SH-SY5Y (cell line): ENCODE measurements around the gene RUNX3.

ENCODE experiments used
- GATA2 ChIP-seq: IDR thresholded peaks from 2 replicates; pipeline ENCODE4 v1.6.1; 2011; ENCODE audit warnings: mild to moderate bottlenecking, low read depth, low read length
- GATA3 ChIP-seq: IDR thresholded peaks from 2 replicates; pipeline ENCODE4 v1.6.1; 2011; ENCODE audit warnings: low read depth, mild to moderate bottlenecking, low read length, moderate library complexity

DNA sequence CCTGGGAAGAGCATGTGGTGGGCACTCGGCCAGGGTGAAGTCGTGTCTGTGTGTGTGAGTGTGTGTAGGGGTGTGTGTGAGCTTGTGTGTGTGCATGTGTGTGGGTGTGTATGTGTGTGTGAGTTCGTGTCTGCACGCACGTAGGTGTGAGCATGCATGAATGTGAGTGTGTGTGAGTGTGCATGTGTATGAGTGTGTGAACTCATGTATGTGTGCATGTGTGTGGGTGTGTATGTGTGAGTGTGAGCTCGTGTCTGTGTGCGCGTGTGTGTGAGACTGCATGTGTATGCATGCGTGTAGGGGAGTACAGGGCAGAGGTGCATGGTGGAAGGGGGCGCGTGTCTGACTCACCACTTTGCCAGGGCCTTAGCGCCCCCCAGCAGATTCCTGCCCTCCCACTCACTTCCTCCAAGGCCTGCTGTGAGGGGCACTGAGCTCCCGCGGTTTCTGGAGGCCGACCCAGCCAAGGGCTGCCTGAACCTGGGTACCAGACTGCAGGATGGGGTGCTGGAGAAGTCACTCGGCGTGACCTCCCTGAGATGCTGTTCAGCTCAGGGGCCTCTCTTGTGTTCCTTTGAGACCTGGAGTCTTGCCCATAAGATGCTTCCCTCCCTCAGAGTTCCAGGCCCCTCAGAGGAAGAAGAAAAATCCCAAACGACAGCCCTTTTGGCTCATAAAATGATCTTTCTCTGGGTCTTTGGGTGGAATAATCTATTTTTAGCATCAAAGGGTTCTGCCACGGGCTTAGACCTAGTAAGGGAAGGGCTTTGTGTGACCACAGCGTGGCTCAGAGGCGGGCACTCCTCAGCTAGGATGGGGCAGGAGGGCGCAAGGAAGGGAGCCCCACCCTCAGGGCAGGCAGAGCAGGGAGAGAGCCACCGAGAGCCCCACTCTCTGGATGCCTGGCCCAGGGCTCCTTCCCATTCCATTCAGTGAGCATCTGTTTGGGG lies 41.1 kb upstream of the RUNX3 start:
- no peak for TF ChIP-seq GATA2
- TF ChIP-seq GATA3 = no peak
